Activated CD4-positive, alpha-beta T cell treated with anti-CD3 and anti-CD28 coated beads for 36 hours (primary cell): Measurements from ENCODE around the gene SPRR2A. TPM values are rescaled to one million over a fixed set of nuclear protein-coding genes. Genes with fewer than 3 reads are reported as not detected.

Experiments used
- ATAC-seq: fragments of 200-7000 bp; cut with Tn5 transposase; one replicate; pipeline ENCODE4 v1.10.0; 2021; ENCODE audit warnings: mild to moderate bottlenecking, moderate library complexity
- CTCF ChIA-PET: fragments of 350-600 bp; sonication (Branson Sonifier 250); formaldehyde crosslinking; loops from one replicate; lab custom pipeline; 2021; ENCODE audit warnings: antibody characterized with exemption; lab: Charles Lee
- POLR2A ChIA-PET: fragments of 350-600 bp; sonication (Branson Sonifier 250); formaldehyde crosslinking; loops from one replicate; lab custom pipeline; 2021; ENCODE audit warnings: antibody characterized with exemption, inconsistent platforms; lab: Charles Lee
- DNase-seq: peaks from one replicate; pipeline ENCODE4 v3.0.0-alpha.2; 2020
- H3K27ac Mint-ChIP-seq: one replicate; pipeline ENCODE4 v1.8.0; 2021; ENCODE audit warnings: mixed read lengths
- H3K27me3 Mint-ChIP-seq: one replicate; pipeline ENCODE4 v1.8.0; 2021; ENCODE audit warnings: mixed read lengths
- H3K36me3 Mint-ChIP-seq: one replicate; pipeline ENCODE4 v1.8.0; 2021; ENCODE audit warnings: low read depth, mixed read lengths
- H3K4me1 Mint-ChIP-seq: one replicate; pipeline ENCODE4 v1.8.0; 2021; ENCODE audit warnings: mixed read lengths
- H3K4me3 Mint-ChIP-seq: one replicate; pipeline ENCODE4 v1.8.0; 2021; ENCODE audit warnings: mild to moderate bottlenecking, moderate library complexity, mixed read lengths
- H3K9me3 Mint-ChIP-seq: one replicate; pipeline ENCODE4 v1.8.0; 2021; ENCODE audit warnings: low read depth, mixed read lengths
- intact Hi-C, 2 experiments: fragments of 100-400 bp; cut with DNase I in 1 of 2; cut with micrococcal nuclease in 1 of 2; formaldehyde crosslinking; loops; one replicate each; pipeline versions ENCODE4 v1.14.2 to v1.15.1; 2022 to 2024; cut with DNase I, micrococcal nuclease
- total RNA-seq, 2 experiments: library from RNA; stranded (reverse); gene quantifications; one replicate each; pipeline ENCODE4 v1.2.3, GENCODE V29; 2021

Gene SPRR2A
- total RNA-seq = not detected

DNA sequence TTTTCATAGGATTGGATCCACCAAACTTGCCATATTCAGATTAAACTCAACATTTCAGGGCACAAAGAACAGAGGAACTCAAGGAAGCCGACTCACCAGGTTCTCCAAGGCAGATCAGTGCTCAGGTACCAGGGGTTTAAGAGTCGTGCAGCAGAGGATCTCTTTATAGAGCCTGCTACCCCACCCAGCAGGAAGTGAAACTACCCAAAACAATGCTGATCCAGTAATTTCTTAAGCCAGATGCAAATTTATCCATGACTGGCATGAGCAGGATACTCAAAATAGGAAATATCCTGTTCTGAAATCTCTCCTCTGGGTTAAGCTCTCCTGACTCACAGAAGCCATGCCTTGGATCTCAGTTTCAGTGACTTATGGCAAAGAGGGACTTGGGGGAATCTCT lies at the start of gene SPRR2A:
TSS of gene SPRR2A (minus strand) at position 138 of the 400 bp plus-strand sequence. CDS start 777 bp downstream, outside the sequence.
- H3K27ac Mint-ChIP-seq = no peak within 1 kb of the TSS
- ATAC-seq = no peak
- H3K36me3 Mint-ChIP-seq = no peaks in the 10 kb centered on the region
- ChIA-PET POLR2A (no interaction called here), CTCF (interaction anchor here (1.5 kb wide), 1 partner anchor 16 kb away, joined by 4 read pairs; no protein-coding TSS in a partner anchor)
- DNase-seq = no peak
- peaks cover 23% of the 10 kb centered on the region for H3K27me3 Mint-ChIP-seq
- intact Hi-C loops = no loop called here
- no peak within 1 kb of the TSS for H3K4me3 Mint-ChIP-seq
- no peaks in the 10 kb centered on the region for H3K4me1 Mint-ChIP-seq
- no peaks in the 10 kb centered on the region for H3K9me3 Mint-ChIP-seq

DNA sequence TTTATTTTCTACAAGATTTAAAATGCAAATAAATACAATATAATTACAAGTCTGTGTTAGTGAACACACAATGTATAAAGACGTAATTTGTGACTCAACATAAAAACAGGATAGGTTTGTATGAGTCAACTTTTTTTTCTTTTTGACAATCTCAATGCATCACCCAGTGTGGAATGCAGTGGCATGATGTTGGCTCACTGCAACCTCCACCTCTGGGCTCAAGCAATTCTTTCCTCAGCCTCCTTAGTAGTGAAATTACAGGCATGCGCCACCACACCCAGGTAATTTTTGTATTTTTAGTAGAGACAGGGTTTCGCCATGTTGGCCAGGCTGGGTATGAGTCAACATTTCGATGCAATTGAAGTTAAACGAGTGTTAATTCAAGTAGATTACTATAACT lies 42.9 kb upstream of the SPRR2A start:
- no peak overlapping the region for H3K27ac Mint-ChIP-seq
- no peak overlapping the region for H3K4me3 Mint-ChIP-seq
- H3K27me3 Mint-ChIP-seq = peaks cover 26% of the 10 kb centered on the region
- H3K4me1 Mint-ChIP-seq = no peaks in the 10 kb centered on the region
- ATAC-seq = no peak
- no peak for DNase-seq
- CTCF ChIA-PET = no interaction called here
- POLR2A ChIA-PET = no interaction called here
- H3K36me3 Mint-ChIP-seq = no peaks in the 10 kb centered on the region
- intact Hi-C loops = no loop called here
- H3K9me3 Mint-ChIP-seq = no peaks in the 10 kb centered on the region

DNA sequence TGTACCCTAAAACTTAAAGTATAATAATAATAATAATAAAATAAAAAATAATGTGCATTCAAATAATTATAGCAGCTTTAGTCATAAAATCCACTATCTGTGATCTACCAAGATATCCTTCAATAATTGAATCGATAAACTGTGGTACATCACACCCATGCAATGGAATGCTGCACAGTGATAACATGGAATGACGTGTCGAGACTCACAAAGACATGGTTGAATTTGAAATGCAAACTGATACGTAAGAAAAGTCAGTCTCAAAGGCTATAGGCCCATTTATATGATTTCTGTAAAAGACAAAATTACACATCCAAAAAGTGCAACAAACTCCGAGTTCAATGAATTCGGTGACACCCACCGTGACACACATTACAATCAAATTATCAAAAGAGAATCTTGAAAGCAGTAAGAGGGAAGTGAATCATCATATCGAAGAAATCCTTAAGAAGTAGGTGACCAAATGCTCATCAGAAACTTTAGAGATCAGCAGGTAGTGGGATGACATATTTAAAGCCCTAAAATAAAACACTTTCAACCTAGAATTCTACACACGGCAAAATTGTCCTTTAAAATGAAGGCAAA lies 42.2 kb upstream of the SPRR2A start:
- no peak overlapping the region for H3K4me3 Mint-ChIP-seq
- H3K9me3 Mint-ChIP-seq = no peaks in the 10 kb centered on the region
- no peak for DNase-seq

DNA sequence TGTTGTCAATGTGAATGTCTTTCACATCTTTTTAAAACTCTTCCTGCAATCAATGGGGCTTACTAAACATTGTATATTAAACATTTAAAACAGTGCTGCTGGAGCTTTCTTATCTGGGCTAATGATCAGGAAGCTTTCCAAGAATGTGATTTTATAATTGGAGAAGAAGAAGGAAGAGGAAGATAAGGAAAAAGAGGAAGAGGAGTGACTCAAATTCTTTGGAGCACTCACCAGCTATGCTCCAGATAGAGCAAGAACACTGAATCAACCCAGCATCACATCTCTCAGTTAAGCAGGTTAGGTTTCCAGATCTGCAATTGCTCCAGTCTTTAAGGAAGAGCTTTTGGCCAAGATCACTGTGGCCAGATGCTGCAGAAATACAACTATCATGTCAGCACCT lies 38.5 kb upstream of the SPRR2A start:
- no peak overlapping the region for H3K27ac Mint-ChIP-seq
- ATAC-seq (no peak), DNase-seq (no peak)
- intact Hi-C loops = no loop called here
- ChIA-PET POLR2A (no interaction called here), CTCF (no interaction called here)
- peaks cover 17% of the 10 kb centered on the region for H3K27me3 Mint-ChIP-seq
- H3K4me3 Mint-ChIP-seq = no peak overlapping the region
- H3K9me3 Mint-ChIP-seq = no peaks in the 10 kb centered on the region
- no peaks in the 10 kb centered on the region for H3K36me3 Mint-ChIP-seq
- H3K4me1 Mint-ChIP-seq = no peaks in the 10 kb centered on the region

More for the DNA sequence above, 42.2 kb upstream of the SPRR2A start:
- CTCF ChIA-PET = no interaction called here
- no peak overlapping the region for H3K27ac Mint-ChIP-seq
- intact Hi-C loops = no loop called here
- POLR2A ChIA-PET = no interaction called here
- no peak for ATAC-seq
- H3K27me3 Mint-ChIP-seq = peaks cover 26% of the 10 kb centered on the region
- H3K4me1 Mint-ChIP-seq = no peaks in the 10 kb centered on the region
- H3K36me3 Mint-ChIP-seq = no peaks in the 10 kb centered on the region

DNA sequence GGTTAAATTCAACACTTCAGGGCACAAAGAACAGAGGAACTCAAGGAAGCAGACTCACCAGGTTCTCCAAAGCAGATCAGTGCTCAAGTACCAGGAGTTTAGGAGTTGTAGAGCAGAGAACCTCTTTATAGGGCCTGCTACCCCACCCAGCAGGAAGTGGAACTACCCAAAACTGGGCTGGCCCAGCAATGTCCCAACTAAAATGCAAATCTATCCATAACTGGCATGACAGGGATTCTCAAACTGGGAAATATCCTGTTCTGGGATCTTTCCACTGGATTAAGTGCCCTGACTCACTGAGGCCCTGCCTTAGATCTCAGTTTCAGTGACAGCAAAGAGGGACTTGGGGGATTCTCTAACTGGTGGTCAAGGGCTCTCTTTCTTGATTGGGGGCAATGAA lies 37.1 kb upstream of the SPRR2A start, which contains the start of gene SPRR2E:
TSS of gene SPRR2E (minus strand) at position 101 of the 400 bp plus-strand sequence. CDS start 775 bp downstream, outside the sequence.
- intact Hi-C loops = no loop called here
- Mint-ChIP-seq H3K4me3 (no peak within 1 kb of the TSS), H3K36me3 (no peaks in the 10 kb centered on the region), H3K27me3 (peaks cover 14% of the 10 kb centered on the region), H3K4me1 (no peaks in the 10 kb centered on the region), H3K27ac (no peak within 1 kb of the TSS), H3K9me3 (no peaks in the 10 kb centered on the region)
- no peak for DNase-seq
- ATAC-seq = no peak
- ChIA-PET CTCF (no interaction called here), POLR2A (no interaction called here)

DNA sequence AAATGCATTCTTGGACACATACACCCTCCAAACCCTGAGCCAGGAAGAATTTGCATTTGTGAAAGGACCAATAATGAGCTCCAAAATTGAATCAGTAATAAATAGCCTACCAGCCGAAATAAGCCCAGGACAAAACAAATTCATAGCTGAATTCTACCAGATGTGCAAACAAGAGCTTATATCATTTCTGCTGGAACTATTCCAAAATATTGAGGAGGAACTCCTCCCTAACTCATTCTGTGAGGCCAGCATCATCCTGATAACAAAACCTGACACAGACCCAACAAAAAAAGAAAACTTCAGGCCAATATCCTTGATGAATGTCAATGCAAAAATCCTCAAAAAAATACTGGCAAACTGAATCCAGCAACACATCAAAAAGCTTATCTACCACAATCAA lies 30.3 kb upstream of the SPRR2A start:
- no peak overlapping the region for H3K27ac Mint-ChIP-seq

DNA sequence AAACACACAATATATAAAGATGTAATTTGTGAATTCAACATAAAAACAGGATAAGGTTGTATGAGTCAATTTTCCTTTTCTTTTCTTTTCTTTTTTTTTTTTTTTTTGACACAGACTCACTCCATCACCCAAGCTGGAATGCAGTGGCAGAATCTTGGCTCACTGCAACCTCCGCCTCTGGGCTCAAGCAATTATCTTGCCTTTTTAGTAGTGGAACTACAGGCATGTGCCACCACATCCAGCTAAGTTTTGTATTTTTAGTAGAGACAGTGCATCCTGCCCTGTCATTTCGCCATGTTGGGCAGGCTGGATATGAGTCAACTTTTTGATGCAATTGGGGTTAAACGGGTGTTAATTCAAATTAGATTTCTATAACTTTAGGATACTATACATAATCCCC lies 24.4 kb upstream of the SPRR2A start:
- Mint-ChIP-seq H3K27ac (no peak overlapping the region), H3K4me3 (no peak overlapping the region), H3K9me3 (peaks cover 8% of the 10 kb centered on the region), H3K36me3 (peaks cover 3% of the 10 kb centered on the region), H3K27me3 (peaks cover 20% of the 10 kb centered on the region), H3K4me1 (no peaks in the 10 kb centered on the region)
- ATAC-seq (no peak), DNase-seq (no peak)
- intact Hi-C loops = no loop called here
- ChIA-PET POLR2A (no interaction called here), CTCF (no interaction called here)

More for the DNA sequence above, 30.3 kb upstream of the SPRR2A start:
- no peaks in the 10 kb centered on the region for H3K36me3 Mint-ChIP-seq
- no peaks in the 10 kb centered on the region for H3K4me1 Mint-ChIP-seq
- ATAC-seq (no peak), DNase-seq (no peak)
- peaks cover 20% of the 10 kb centered on the region for H3K27me3 Mint-ChIP-seq
- ChIA-PET POLR2A (no interaction called here), CTCF (no interaction called here)
- no peaks in the 10 kb centered on the region for H3K9me3 Mint-ChIP-seq
- H3K4me3 Mint-ChIP-seq = no peak overlapping the region
- intact Hi-C loops = no loop called here

DNA sequence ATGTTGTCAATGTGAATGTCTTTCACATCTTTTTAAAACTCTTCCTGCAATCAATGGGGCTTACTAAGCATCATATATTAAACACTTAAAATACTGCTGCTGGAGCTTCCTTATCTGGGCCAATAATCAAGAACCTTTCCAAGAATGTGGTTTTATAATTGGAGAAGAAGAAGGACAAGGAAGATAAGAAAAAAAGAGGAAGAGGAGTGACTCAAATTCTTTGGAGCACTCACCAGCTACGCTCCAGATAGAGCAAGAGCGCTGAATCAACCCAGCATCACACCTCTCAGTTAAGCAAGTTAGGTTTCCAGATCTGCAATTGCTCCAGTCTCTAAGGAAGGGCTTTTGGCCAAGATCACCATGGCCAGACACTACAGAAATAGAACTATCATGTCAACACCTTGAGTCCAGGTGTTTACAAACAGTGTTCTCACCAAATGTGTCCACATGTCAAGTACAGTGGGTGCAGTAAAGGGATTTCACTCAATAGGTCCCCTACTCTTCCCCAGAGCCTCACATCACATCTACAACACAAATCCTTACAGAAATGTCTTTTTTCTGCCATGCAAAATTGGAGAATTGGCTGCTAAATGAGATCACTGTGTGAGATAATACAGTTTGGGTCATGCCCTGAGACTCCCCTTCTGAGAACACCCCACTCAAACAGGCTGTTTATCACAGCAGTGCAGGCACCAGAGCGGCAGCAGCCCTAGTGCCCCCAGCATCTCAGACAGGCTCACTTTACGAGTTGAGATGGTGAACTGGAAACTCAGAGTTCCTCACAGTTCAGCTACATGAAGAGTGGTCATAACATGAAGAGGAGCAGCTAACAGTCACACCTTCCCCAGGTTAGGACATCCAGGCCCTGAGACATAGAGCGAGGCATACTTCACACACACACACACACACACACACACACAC lies 15.8 kb upstream of the SPRR2A start:
- no peaks in the 10 kb centered on the region for H3K9me3 Mint-ChIP-seq
- intact Hi-C loops = no loop called here
- H3K27me3 Mint-ChIP-seq = peaks cover 5% of the 10 kb centered on the region
- ChIA-PET POLR2A (no interaction called here), CTCF (no interaction called here)
- no peak overlapping the region for H3K4me3 Mint-ChIP-seq
- H3K36me3 Mint-ChIP-seq = no peaks in the 10 kb centered on the region
- no peak for DNase-seq
- H3K4me1 Mint-ChIP-seq = no peaks in the 10 kb centered on the region
- H3K27ac Mint-ChIP-seq = no peak overlapping the region
- ATAC-seq = no peak

DNA sequence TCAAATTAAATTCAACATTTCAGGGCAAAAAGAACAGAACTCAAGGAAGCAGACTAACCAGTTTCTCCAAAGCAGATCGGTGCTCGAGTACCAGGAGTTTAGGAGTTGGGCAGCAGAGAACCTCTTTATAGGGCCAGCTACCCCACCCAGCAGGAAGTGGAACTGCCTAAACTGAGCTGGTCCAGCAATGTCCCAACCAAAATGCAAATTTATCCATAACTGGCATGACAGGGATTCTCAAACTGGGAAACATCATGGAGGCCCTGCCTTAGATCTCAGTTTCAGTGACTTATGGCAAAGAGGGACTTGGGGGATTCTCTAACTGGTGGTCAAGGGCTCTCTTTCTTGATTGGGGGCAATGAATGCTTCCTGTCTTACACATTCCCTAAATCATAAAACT lies 14.2 kb upstream of the SPRR2A start, which contains the start of gene SPRR2B:
TSS of gene SPRR2B (minus strand) at position 101 of the 400 bp plus-strand sequence. CDS start 772 bp downstream, outside the sequence.
- no peak within 1 kb of the TSS for H3K4me3 Mint-ChIP-seq
- no peaks in the 10 kb centered on the region for H3K36me3 Mint-ChIP-seq
- no peaks in the 10 kb centered on the region for H3K4me1 Mint-ChIP-seq
- H3K27me3 Mint-ChIP-seq = peaks cover 7% of the 10 kb centered on the region
- H3K9me3 Mint-ChIP-seq = no peaks in the 10 kb centered on the region
- intact Hi-C loops = no loop called here
- DNase-seq (no peak), ATAC-seq (no peak)
- H3K27ac Mint-ChIP-seq = no peak within 1 kb of the TSS
- ChIA-PET POLR2A (no interaction called here), CTCF (no interaction called here)

DNA sequence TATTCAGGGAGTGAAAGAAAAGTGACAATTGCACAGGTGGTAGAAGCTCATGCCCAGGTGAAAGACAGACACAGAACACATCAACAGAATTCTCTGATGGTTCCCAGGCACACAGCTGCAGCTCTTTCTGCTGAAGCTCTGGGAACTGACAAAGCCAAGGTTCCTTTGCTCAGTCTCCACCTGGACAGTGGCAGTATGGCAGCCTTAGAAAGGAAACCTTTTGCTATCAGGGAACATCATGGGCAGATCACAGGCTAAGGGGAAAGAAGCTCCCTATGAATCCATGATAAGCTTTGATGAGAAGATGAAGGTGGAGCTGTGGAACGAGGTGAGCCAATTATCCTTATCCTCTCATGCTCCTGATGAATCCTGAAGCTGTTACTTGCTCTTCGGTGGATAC lies 12.9 kb upstream of the SPRR2A start:
- Mint-ChIP-seq H3K4me1 (no peaks in the 10 kb centered on the region), H3K27me3 (peaks cover 15% of the 10 kb centered on the region), H3K4me3 (no peak overlapping the region), H3K9me3 (no peaks in the 10 kb centered on the region), H3K27ac (no peak overlapping the region), H3K36me3 (no peaks in the 10 kb centered on the region)
- no peak for ATAC-seq
- intact Hi-C loops = no loop called here
- no peak for DNase-seq
- POLR2A ChIA-PET = no interaction called here
- CTCF ChIA-PET = no interaction called here

DNA sequence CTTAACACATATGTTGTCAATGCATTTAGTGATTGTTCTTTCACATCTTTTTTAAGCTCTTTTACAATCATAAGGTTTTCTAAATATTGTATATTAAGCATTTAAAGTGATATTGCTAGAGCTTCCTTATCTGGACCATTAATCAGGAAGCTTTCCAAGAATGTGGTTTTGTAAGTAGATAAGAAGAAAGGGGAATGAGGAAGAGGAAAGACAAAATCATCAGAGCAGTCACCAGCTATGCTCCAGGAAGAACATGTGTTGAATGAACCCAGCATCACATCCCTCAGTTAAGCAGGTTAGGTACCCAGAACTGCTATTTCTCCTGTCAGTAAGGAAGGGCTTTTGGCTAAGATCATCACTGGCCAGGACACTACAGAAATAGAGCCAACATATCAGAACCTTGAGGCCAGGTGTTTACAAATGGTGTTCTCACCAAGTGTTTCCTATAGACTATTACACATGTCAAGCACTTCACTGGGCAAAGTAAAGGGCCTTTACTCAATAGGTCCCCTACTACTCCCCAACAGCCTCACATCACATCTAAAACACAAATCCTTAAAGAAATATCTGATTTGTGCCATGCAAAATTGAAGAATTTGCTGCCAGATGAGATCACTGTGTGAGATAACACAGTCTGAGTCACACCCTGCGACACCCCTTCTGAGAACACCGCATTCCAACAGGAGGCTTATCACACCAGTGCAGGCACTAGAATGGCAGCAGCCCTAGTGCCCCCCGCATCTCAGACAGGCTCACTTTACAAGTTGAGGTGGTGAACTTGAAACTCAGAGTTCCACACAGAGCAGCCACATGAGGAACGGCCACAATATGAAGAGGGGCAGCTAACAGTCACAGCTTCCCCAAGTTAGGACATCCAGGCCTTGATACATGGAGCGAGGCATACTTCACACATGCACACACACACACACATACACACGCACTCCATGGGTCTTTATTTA lies 1.8 kb upstream of the SPRR2A start:
- DNase-seq = no peak
- ATAC-seq = no peak
- POLR2A ChIA-PET = no interaction called here
- H3K4me3 Mint-ChIP-seq = no peak overlapping the region
- CTCF ChIA-PET = interaction anchor here (1.5 kb wide), 1 partner anchor 17 kb away, joined by 4 read pairs; no protein-coding TSS in a partner anchor
- H3K27me3 Mint-ChIP-seq = peaks cover 18% of the 10 kb centered on the region
- H3K36me3 Mint-ChIP-seq = no peaks in the 10 kb centered on the region
- H3K27ac Mint-ChIP-seq = no peak overlapping the region
- H3K9me3 Mint-ChIP-seq = no peaks in the 10 kb centered on the region
- H3K4me1 Mint-ChIP-seq = no peaks in the 10 kb centered on the region
- intact Hi-C loops = no loop called here
